HepG2 (cell line): ENCODE measurements around the gene GPR176. TPM values are rescaled to one million over a fixed set of nuclear protein-coding genes. Genes with fewer than 3 reads are reported as not detected.
A peak's percentile ranks its signal among the peaks of the same experiment; 100 is the strongest.

ENCODE experiments used
- CCAR2 ChIP-seq: fragments of 200-400 bp; formaldehyde crosslinking; optimal IDR thresholded peaks from 2 replicates; pipeline ENCODE3; 2018; ENCODE audit warnings: low read depth, mild to moderate bottlenecking, low read length, moderate library complexity
- CHCHD3 ChIP-seq: sonication (generic); formaldehyde crosslinking; IDR thresholded peaks from 2 replicates; pipeline ENCODE4 v1.8.0; 2022; ENCODE audit warnings: mild to moderate bottlenecking, missing genetic modification reagents, moderate library complexity
- EZH2 ChIP-seq: conservative IDR thresholded peaks from 2 replicates; pipeline ENCODE4 v1.6.1; 2012; ENCODE audit warnings: mild to moderate bottlenecking, low read depth, low read length, moderate library complexity
- GATAD1 ChIP-seq: IDR thresholded peaks from 2 replicates; pipeline ENCODE4 v1.6.1; 2016; ENCODE audit warnings: missing genetic modification reagents, missing compliant biosample characterization
- HNF4A ChIP-seq: sonication (generic); formaldehyde crosslinking; IDR thresholded peaks from 2 replicates; pipeline ENCODE4 v1.4.0; 2020; ENCODE audit warnings: missing genetic modification reagents
- JUN ChIP-seq: sonication (generic); formaldehyde crosslinking; IDR thresholded peaks from 2 replicates; pipeline ENCODE4 v1.4.0; 2020; ENCODE audit warnings: mild to moderate bottlenecking, missing genetic modification reagents
- KAT7 ChIP-seq: IDR thresholded peaks from 2 replicates; pipeline ENCODE4 v1.6.1; 2018; ENCODE audit warnings: borderline replicate concordance, missing compliant biosample characterization
- KDM5B ChIP-seq: sonication (generic); formaldehyde crosslinking; IDR thresholded peaks from 2 replicates; pipeline ENCODE4 v1.4.0; 2020; ENCODE audit warnings: missing genetic modification reagents, mild to moderate bottlenecking, borderline replicate concordance
- MBNL3 ChIP-seq: fragments of 250-450 bp; sonication (Bioruptor Pico); conservative IDR thresholded peaks from 2 replicates; pipeline ENCODE4 v1.8.0; 2022; ENCODE audit warnings: mild to moderate bottlenecking, inconsistent platforms
- MEIS1 ChIP-seq: sonication (generic); formaldehyde crosslinking; IDR thresholded peaks from 2 replicates; pipeline ENCODE4 v1.9.0; 2021; ENCODE audit warnings: mild to moderate bottlenecking, missing genetic modification reagents, moderate library complexity, borderline replicate concordance
- NR1H2 ChIP-seq: sonication (generic); formaldehyde crosslinking; IDR thresholded peaks from 2 replicates; pipeline ENCODE4 v1.8.1; 2022; ENCODE audit warnings: low read depth, missing genetic modification reagents, borderline replicate concordance
- PITX1 ChIP-seq: sonication (generic); formaldehyde crosslinking; IDR thresholded peaks from 2 replicates; pipeline ENCODE4 v1.5.1; 2020; ENCODE audit warnings: mild to moderate bottlenecking, missing genetic modification reagents
- RORA ChIP-seq: sonication (generic); formaldehyde crosslinking; IDR thresholded peaks from 2 replicates; pipeline ENCODE4 v1.5.0; 2020; ENCODE audit warnings: mild to moderate bottlenecking, missing genetic modification reagents, moderate library complexity
- SP2 ChIP-seq: sonication (generic); formaldehyde crosslinking; IDR thresholded peaks from 2 replicates; pipeline ENCODE4 v1.5.1; 2020; ENCODE audit warnings: mild to moderate bottlenecking, missing genetic modification reagents
- SP5 ChIP-seq: IDR thresholded peaks from 2 replicates; pipeline ENCODE4 v1.6.1; 2016; ENCODE audit warnings: low read depth, borderline replicate concordance
- SRSF4 ChIP-seq: fragments of 200-400 bp; formaldehyde crosslinking; IDR thresholded peaks from one replicate; pipeline ENCODE4 v1.6.1; 2018; ENCODE audit warnings: mild to moderate bottlenecking, low read depth, low read length, moderate library complexity; ENCODE audit not compliant: poor library complexity, severe bottlenecking
- TEAD3 ChIP-seq: optimal IDR thresholded peaks from 2 replicates; pipeline ENCODE3; 2016; ENCODE audit warnings: borderline replicate concordance
- ZHX2 ChIP-seq, 2 experiments: sonication (generic) in 1 of 2; formaldehyde crosslinking in 1 of 2; IDR thresholded peaks; 2 replicates each; pipeline versions ENCODE4 v1.6.1 to v1.9.0; 2014 to 2022; ENCODE audit warnings: antibody characterized with exemption in 1 of 2, borderline replicate concordance in 1 of 2, inconsistent platforms in 1 of 2, low read depth in 1 of 2, missing genetic modification reagents in 1 of 2
- ZNF3 ChIP-seq: IDR thresholded peaks from 2 replicates; pipeline ENCODE4 v1.7.0; 2017; ENCODE audit warnings: inconsistent platforms
- ZNF343 ChIP-seq: sonication (generic); formaldehyde crosslinking; IDR thresholded peaks from 2 replicates; pipeline ENCODE4 v1.4.0; 2020; ENCODE audit warnings: mild to moderate bottlenecking, missing genetic modification reagents
- ZNF660 ChIP-seq: sonication (generic); formaldehyde crosslinking; IDR thresholded peaks from 2 replicates; pipeline ENCODE4 v1.5.1; 2020; ENCODE audit warnings: mild to moderate bottlenecking, low read depth, missing genetic modification reagents, borderline replicate concordance
- polyA plus RNA-seq, 8 experiments: library from polyadenylated mRNA; depleted of rRNA in 3 of 8; stranded (reverse) in 7 of 8; unstranded in 1 of 8; fragments of >200 nt; fragmentation: Illumina TruSeq in 4 of 8; extraction: Trizol in 4 of 8; gene quantifications; 2 replicates each; pipeline versions ENCODE4 v1.2.1 to v1.2.3, GENCODE V29; 2011 to 2016; ENCODE audit warnings: low read depth in 4 of 8, missing spikeins in 1 of 8, mixed read lengths in 1 of 8; ENCODE audit not compliant: insufficient read depth in 1 of 8
- total RNA-seq, 5 experiments: library from RNA; depleted of rRNA; stranded (reverse); fragments of >200 nt; fragmentation: Illumina TruSeq; extraction: Trizol; gene quantifications; 2 replicates each; pipeline ENCODE4 v1.2.3, GENCODE V29; 2016; ENCODE audit warnings: low read depth in 1 of 5

Gene GPR176
- total and polyA plus RNA-seq, 2 of the 13 experiments (the other 11 are each of a cell fraction or from before 2014, with no cell fraction given), result 0.11 to 0.20 TPM

GRCh38 chr15:39920510-39921273 is 626 bp upstream of the GPR176 start (continued):
- TF ChIP-seq CHCHD3 (peak; percentile 62; the same call in 1 of the 2 replicates), MEIS1 (CRISPR knock-in tag) (peak; percentile 63; the same call in 1 of the 2 replicates), HNF4A (CRISPR knock-in tag) (no peak), KAT7 (CRISPR knock-in tag) (no peak), PITX1 (CRISPR knock-in tag) (peak; percentile 18; the same call in 1 of the 2 replicates), ZNF660 (0 out of 2 replicates have a peak, but pooled peaks have one; percentile 37), GATAD1 (peak; percentile 29; the same call in 1 of the 2 replicates), TEAD3 (CRISPR knock-in tag) (peak; percentile 16), KDM5B (peak; percentile 73; the same call in 1 of the 2 replicates), ZNF343 (CRISPR knock-in tag) (0 out of 2 replicates have a peak, but pooled peaks have one; percentile 51), SP5 (CRISPR knock-in tag) (no peak; the same call in 1 of the 2 replicates), SRSF4 (no peak), EZH2 (no peak), CCAR2 (no peak), ZHX2 (IDR thresholded peaks at IDR 0.05; ENCODE audit: low read depth) (0 out of 2 replicates have a peak, but pooled peaks have one; percentile 25), ZHX2 (CRISPR knock-in tag; IDR thresholded peaks at IDR 0.05; ENCODE audit: borderline replicate concordance) (0 out of 2 replicates have a peak, but pooled peaks have one; percentile 51), RORA (CRISPR knock-in tag) (no peak), SP2 (CRISPR knock-in tag) (no peak), NR1H2 (CRISPR knock-in tag) (no peak), MBNL3 (CRISPR knock-in tag) (no peak), ZNF3 (no peak), JUN (CRISPR knock-in tag) (no peak)
